Retina (tissue), 1 donor: ENCODE data around the gene MAB21L1.
A peak's percentile ranks its signal among the peaks of the same experiment; 100 is the strongest.

Experiments
- DNase-seq: peaks from one replicate; pipeline ENCODE4 v3.0.0-alpha.2; 2016

MAB21L1 gene

GRCh38 chr13:35475960-35476943 is at the start of gene MAB21L1:
Gene MAB21L1 (minus strand): TSS chr13:35476689. CDS start chr13:35476138, 551 bp downstream.
- peak; percentile 97 for DNase-seq

GRCh38 chr13:35524171-35524570 is 47.7 kb upstream of the MAB21L1 start:
- no peak for DNase-seq

- no peak for DNase-seq
Measured at GRCh38 chr13:35518337-35518946, 42.0 kb upstream of the MAB21L1 start.

GRCh38 chr13:35514801-35515502 is 38.5 kb upstream of the MAB21L1 start:
- peak; percentile 72 for DNase-seq

GRCh38 chr13:35514061-35514477 is 37.6 kb upstream of the MAB21L1 start:
- peak; percentile 87 for DNase-seq

GRCh38 chr13:35512271-35512920 is 35.9 kb upstream of the MAB21L1 start:
- DNase-seq: no peak

GRCh38 chr13:35502456-35502855 is 26.0 kb upstream of the MAB21L1 start:
- no peak for DNase-seq

- DNase-seq: peak; percentile 49
Measured at GRCh38 chr13:35501661-35502235, 25.3 kb upstream of the MAB21L1 start.

GRCh38 chr13:35500144-35500543 is 23.7 kb upstream of the MAB21L1 start:
- DNase-seq: peak; percentile 88

GRCh38 chr13:35499676-35500075 is 23.2 kb upstream of the MAB21L1 start:
- DNase-seq: no peak

GRCh38 chr13:35499196-35499662 is 22.7 kb upstream of the MAB21L1 start:
- peak; percentile 73 for DNase-seq

GRCh38 chr13:35498231-35498630 is 21.7 kb upstream of the MAB21L1 start:
- DNase-seq: no peak

GRCh38 chr13:35496761-35497386 is 20.4 kb upstream of the MAB21L1 start:
- no peak for DNase-seq

- DNase-seq: no peak
Measured at GRCh38 chr13:35496006-35496405, 19.5 kb upstream of the MAB21L1 start.

GRCh38 chr13:35489050-35489449 is 12.6 kb upstream of the MAB21L1 start:
- no peak for DNase-seq

GRCh38 chr13:35485424-35485823 is 8.9 kb upstream of the MAB21L1 start:
- DNase-seq: no peak

- peak; percentile 61 for DNase-seq
Measured at GRCh38 chr13:35484384-35484783, 7.9 kb upstream of the MAB21L1 start.

- no peak for DNase-seq
Measured at GRCh38 chr13:35483761-35484160, 7.3 kb upstream of the MAB21L1 start.

- no peak for DNase-seq
Measured at GRCh38 chr13:35482527-35482926, 6.0 kb upstream of the MAB21L1 start.

GRCh38 chr13:35481777-35482176 is 5.3 kb upstream of the MAB21L1 start:
- no peak for DNase-seq

- DNase-seq: no peak
Measured at GRCh38 chr13:35480346-35480745, 3.9 kb upstream of the MAB21L1 start.

- DNase-seq: no peak
Measured at GRCh38 chr13:35479706-35480105, 3.2 kb upstream of the MAB21L1 start.
